Measurements from ENCODE around the gene HYDIN.
"Not testable (repeated sequence)": the region's sequence is repeated elsewhere in the genome, so short reads cannot be mapped to it uniquely, and the experiment has no call there.

DNA sequence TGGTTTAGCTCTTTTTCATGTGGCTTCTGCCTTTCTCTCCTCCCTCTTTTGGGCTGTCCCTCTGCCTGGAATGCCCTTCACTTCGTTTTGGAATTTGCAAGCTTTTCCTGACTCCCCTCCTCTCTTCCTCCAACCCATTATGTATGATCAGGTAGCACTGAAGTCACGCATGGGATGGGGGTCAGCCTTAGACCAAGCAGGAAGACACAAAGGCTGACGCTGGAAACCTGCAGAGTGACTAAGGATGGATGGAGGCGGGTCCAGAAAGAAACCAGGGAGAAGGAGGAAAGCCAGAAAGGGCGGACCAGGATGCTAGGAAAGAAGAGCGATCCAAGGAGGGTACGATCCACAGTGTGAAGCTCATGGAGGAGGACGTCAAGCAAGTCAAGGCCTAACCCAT lies 296.8 kb downstream of the HYDIN start:
- TF ChIP-seq, protein P1, sequence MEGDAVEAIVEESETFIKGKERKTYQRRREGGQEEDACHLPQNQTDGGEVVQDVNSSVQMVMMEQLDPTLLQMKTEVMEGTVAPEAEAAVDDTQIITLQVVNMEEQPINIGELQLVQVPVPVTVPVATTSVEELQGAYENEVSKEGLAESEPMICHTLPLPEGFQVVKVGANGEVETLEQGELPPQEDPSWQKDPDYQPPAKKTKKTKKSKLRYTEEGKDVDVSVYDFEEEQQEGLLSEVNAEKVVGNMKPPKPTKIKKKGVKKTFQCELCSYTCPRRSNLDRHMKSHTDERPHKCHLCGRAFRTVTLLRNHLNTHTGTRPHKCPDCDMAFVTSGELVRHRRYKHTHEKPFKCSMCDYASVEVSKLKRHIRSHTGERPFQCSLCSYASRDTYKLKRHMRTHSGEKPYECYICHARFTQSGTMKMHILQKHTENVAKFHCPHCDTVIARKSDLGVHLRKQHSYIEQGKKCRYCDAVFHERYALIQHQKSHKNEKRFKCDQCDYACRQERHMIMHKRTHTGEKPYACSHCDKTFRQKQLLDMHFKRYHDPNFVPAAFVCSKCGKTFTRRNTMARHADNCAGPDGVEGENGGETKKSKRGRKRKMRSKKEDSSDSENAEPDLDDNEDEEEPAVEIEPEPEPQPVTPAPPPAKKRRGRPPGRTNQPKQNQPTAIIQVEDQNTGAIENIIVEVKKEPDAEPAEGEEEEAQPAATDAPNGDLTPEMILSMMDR (IDR thresholded peaks at IDR 0.05): not testable (repeated sequence)
- TF ChIP-seq POLR2AphosphoS5, POLR2A (IDR thresholded peaks at IDR 0.05): not testable (repeated sequence)
